IMR-90 (cell line): Measurements from ENCODE around the gene CUL4A. TPM values are rescaled to one million over a fixed set of nuclear protein-coding genes. Genes with fewer than 3 reads are reported as not detected.

Source experiments
- ATAC-seq: fragments of 200-7000 bp; cut with Tn5 transposase; 2 replicates; pipeline ENCODE4 v1.9.1; 2020; ENCODE audit warnings: low read depth, mild to moderate bottlenecking, moderate library complexity
- BruUV-seq: library from RNA; stranded (reverse); fragments of 400-500 nt; replicated peaks from 2 replicates; lab custom pipeline; 2021; lab: Mats Ljungman, UMichigan
- CTCF ChIA-PET: fragments of 300-600 bp; formaldehyde crosslinking; extraction: SDS; loops from one replicate; lab custom pipeline; 2021; ENCODE audit warnings: antibody characterized with exemption; lab: Yijun Ruan, JAX
- POLR2A ChIA-PET: fragments of 300-600 bp; sonication (Branson Sonifier 250); formaldehyde crosslinking; loops from one replicate; lab custom pipeline; 2022; ENCODE audit warnings: antibody characterized with exemption; ENCODE audit not compliant: unreplicated experiment; lab: Charles Lee
- DNase-seq: peaks from one replicate; pipeline ENCODE4 v3.0.0; 2013
- H2AFZ ChIP-seq: replicated peaks from 2 replicates; pipeline ENCODE3; 2013; ENCODE audit warnings: low read length, mild to moderate bottlenecking; ENCODE audit not compliant: poor library complexity
- H2AK5ac ChIP-seq: 2 replicates; pipeline ENCODE4 v1.6.1; 2013; ENCODE audit warnings: low read depth, low read length, inconsistent platforms
- H2AK9ac ChIP-seq: replicated peaks from 2 replicates; pipeline ENCODE3; 2013; ENCODE audit warnings: mild to moderate bottlenecking, low read depth, low read length, moderate library complexity; ENCODE audit not compliant: poor library complexity
- H2BK120ac ChIP-seq: 2 replicates; pipeline ENCODE4 v1.6.1; 2013; ENCODE audit warnings: low read depth, low read length, inconsistent platforms
- H2BK15ac ChIP-seq: 3 replicates; pipeline ENCODE4 v1.6.1; 2013; ENCODE audit warnings: low read depth, low read length, inconsistent platforms
- H2BK20ac ChIP-seq: 2 replicates; pipeline ENCODE4 v1.6.1; 2013; ENCODE audit warnings: low read depth, mild to moderate bottlenecking, inconsistent platforms, low read length, moderate library complexity
- H2BK5ac ChIP-seq: 2 replicates; pipeline ENCODE4 v1.6.1; 2013; ENCODE audit warnings: mild to moderate bottlenecking, low read depth, low read length, inconsistent platforms; ENCODE audit not compliant: poor library complexity, severe bottlenecking
- H3K14ac ChIP-seq: replicated peaks from 2 replicates; pipeline ENCODE4 v1.6.1; 2013; ENCODE audit warnings: low read depth, low read length, inconsistent platforms
- H3K18ac ChIP-seq: 2 replicates; pipeline ENCODE4 v1.6.1; 2013; ENCODE audit warnings: low read depth, low read length, control low read depth
- H3K23ac ChIP-seq: 2 replicates; pipeline ENCODE4 v1.6.1; 2013; ENCODE audit warnings: low read depth, low read length, inconsistent platforms
- H3K27ac ChIP-seq: 2 replicates; pipeline ENCODE4 v1.5.1; 2013; ENCODE audit warnings: mild to moderate bottlenecking, control low read depth, low read length; ENCODE audit not compliant: insufficient read depth
- H3K27me3 ChIP-seq: 2 replicates; pipeline ENCODE4 v1.6.1; 2013; ENCODE audit warnings: low read length; ENCODE audit not compliant: control insufficient read depth, insufficient read depth
- H3K36me3 ChIP-seq: 2 replicates; pipeline ENCODE4 v1.6.1; 2013; ENCODE audit warnings: low read length, mixed read lengths; ENCODE audit not compliant: control insufficient read depth, insufficient read depth
- H3K4ac ChIP-seq: 2 replicates; pipeline ENCODE4 v1.6.1; 2013; ENCODE audit warnings: low read depth, low read length, inconsistent platforms
- H3K4me1 ChIP-seq: 2 replicates; pipeline ENCODE4 v1.6.1; 2013; ENCODE audit warnings: low read length, mixed read lengths; ENCODE audit not compliant: control insufficient read depth, insufficient read depth
- H3K4me2 ChIP-seq: 2 replicates; pipeline ENCODE4 v1.6.1; 2013; ENCODE audit warnings: low read depth, mild to moderate bottlenecking, control low read depth, low read length, moderate library complexity
- H3K4me3 ChIP-seq: 2 replicates; pipeline ENCODE4 v1.5.1; 2013; ENCODE audit warnings: low read depth, mild to moderate bottlenecking, control low read depth, low read length, moderate library complexity; ENCODE audit not compliant: insufficient read depth
- H3K56ac ChIP-seq: 2 replicates; pipeline ENCODE4 v1.6.1; 2013; ENCODE audit warnings: low read length, inconsistent platforms; ENCODE audit not compliant: insufficient read depth; ENCODE audit errors: extremely low read depth
- H3K79me1 ChIP-seq, 2 experiments: 2 replicates each; pipeline ENCODE4 v1.6.1; 2013; ENCODE audit warnings: low read length in 2 of 2, inconsistent platforms in 1 of 2, low read depth in 1 of 2
- H3K9ac ChIP-seq: 2 replicates; pipeline ENCODE4 v1.6.1; 2013; ENCODE audit warnings: low read depth, low read length, control low read depth
- H3K9me1 ChIP-seq: 2 replicates; pipeline ENCODE4 v1.6.1; 2013; ENCODE audit warnings: low read length, inconsistent platforms; ENCODE audit not compliant: insufficient read depth
- H3K9me3 ChIP-seq: 2 replicates; pipeline ENCODE4 v1.6.1; 2013; ENCODE audit warnings: low read length; ENCODE audit not compliant: control insufficient read depth, insufficient read depth
- H4K20me1 ChIP-seq: 2 replicates; pipeline ENCODE4 v1.6.1; 2013; ENCODE audit warnings: low read length, inconsistent platforms; ENCODE audit not compliant: insufficient read depth
- H4K5ac ChIP-seq: 2 replicates; pipeline ENCODE4 v1.6.1; 2013; ENCODE audit warnings: mild to moderate bottlenecking, low read depth, low read length, control low read depth
- H4K8ac ChIP-seq, 2 experiments: 2 replicates each; pipeline ENCODE4 v1.6.1; 2013; ENCODE audit warnings: low read depth in 2 of 2, low read length in 2 of 2, control low read depth in 1 of 2, inconsistent platforms in 1 of 2
- H4K91ac ChIP-seq: 2 replicates; pipeline ENCODE4 v1.6.1; 2013; ENCODE audit warnings: low read depth, low read length, inconsistent platforms; ENCODE audit not compliant: insufficient read depth
- BHLHE40 ChIP-seq: fragments of 150-350 bp; IDR thresholded peaks from 2 replicates; pipeline ENCODE4 v1.6.1; 2016; ENCODE audit warnings: mild to moderate bottlenecking, low read depth, low read length
- CEBPB ChIP-seq: IDR thresholded peaks from 2 replicates; pipeline ENCODE4 v1.6.1; 2012; ENCODE audit warnings: low read depth, low read length, improper control_type of control experiment
- CHD1 ChIP-seq: IDR thresholded peaks from 2 replicates; pipeline ENCODE4 v1.6.1; 2012; ENCODE audit warnings: low read depth, low read length, improper control_type of control experiment
- CTCF ChIP-seq: conservative IDR thresholded peaks from 2 replicates; pipeline ENCODE4 v1.5.1; 2012; ENCODE audit warnings: mild to moderate bottlenecking, low read depth, low read length, improper control_type of control experiment
- FOS ChIP-seq: fragments of 150-350 bp; IDR thresholded peaks from 2 replicates; pipeline ENCODE4 v1.6.1; 2016; ENCODE audit warnings: low read depth, low read length
- MAFK ChIP-seq: IDR thresholded peaks from 2 replicates; pipeline ENCODE4 v1.6.1; 2012; ENCODE audit warnings: low read depth, low read length, improper control_type of control experiment
- MAZ ChIP-seq: IDR thresholded peaks from 2 replicates; pipeline ENCODE4 v1.6.1; 2012; ENCODE audit warnings: low read depth, mild to moderate bottlenecking, low read length, improper control_type of control experiment, moderate library complexity, borderline replicate concordance
- MXI1 ChIP-seq: IDR thresholded peaks from 2 replicates; pipeline ENCODE4 v1.6.1; 2012; ENCODE audit warnings: low read depth, mild to moderate bottlenecking, low read length, moderate library complexity, borderline replicate concordance
- NFE2L2 ChIP-seq: fragments of 150-350 bp; IDR thresholded peaks from 2 replicates; pipeline ENCODE4 v1.6.1; 2016; ENCODE audit warnings: low read depth, mild to moderate bottlenecking, low read length
- POLR2A ChIP-seq: IDR thresholded peaks from 2 replicates; pipeline ENCODE4 v1.6.1; 2012; ENCODE audit warnings: mild to moderate bottlenecking, low read depth, low read length
- RAD21 ChIP-seq: IDR thresholded peaks from 2 replicates; pipeline ENCODE4 v1.6.1; 2012; ENCODE audit warnings: low read length, improper control_type of control experiment
- RCOR1 ChIP-seq: IDR thresholded peaks from 2 replicates; pipeline ENCODE4 v1.6.1; 2012; ENCODE audit warnings: mild to moderate bottlenecking, low read length, improper control_type of control experiment; ENCODE audit not compliant: insufficient replicate concordance
- RFX5 ChIP-seq: IDR thresholded peaks from 2 replicates; pipeline ENCODE4 v1.8.0; 2012; ENCODE audit warnings: low read depth, mild to moderate bottlenecking, low read length, moderate library complexity
- SMC3 ChIP-seq: fragments of 150-350 bp; IDR thresholded peaks from 2 replicates; pipeline ENCODE4 v1.6.1; 2016; ENCODE audit warnings: low read depth, mild to moderate bottlenecking, antibody characterized with exemption, low read length, moderate library complexity
- USF2 ChIP-seq: fragments of 150-350 bp; IDR thresholded peaks from 2 replicates; pipeline ENCODE4 v1.6.1; 2017; ENCODE audit warnings: mild to moderate bottlenecking, antibody characterized with exemption, low read length, low read depth
- WGBS, 2 experiments: methylation state at CpG; one replicate each; pipeline versions ENCODE4 v1.1.5 to v1.1.7; 2013; ENCODE audit warnings: missing lambda C conversion rate in 2 of 2; ENCODE audit not compliant: insufficient read length in 1 of 2; ENCODE audit errors: extremely low coverage in 2 of 2; 5-methylcytosine and 5-hydroxymethylcytosine counted together
- dilution Hi-C: fragments of 300-500 bp; cut with HindIII; formaldehyde crosslinking; loops from one replicate; pipeline ENCODE4 v1.14.3; 2018; ENCODE audit warnings: low sequenced_read_pairs; ENCODE audit not compliant: unreplicated experiment
- in situ Hi-C: fragments of 300-500 bp; cut with MboI; formaldehyde crosslinking; loops from 3 replicates; pipeline ENCODE4 v1.14.3; 2019; ENCODE audit warnings: low sequenced_read_pairs, inconsistent platforms, mixed read lengths
- intact Hi-C: fragments of 100-400 bp; cut with micrococcal nuclease; formaldehyde crosslinking; loops from 2 replicates; pipeline ENCODE4 v1.10.0; 2022
- polyA plus RNA-seq, 3 experiments: library from polyadenylated mRNA; depleted of rRNA; stranded (reverse); fragments of >200 nt; gene quantifications; 2 replicates each; pipeline ENCODE4 v1.2.3, GENCODE V29; 2012; ENCODE audit warnings: low replicate concordance in 1 of 3
- total RNA-seq: library from RNA; depleted of rRNA; stranded (reverse); fragments of >200 nt; gene quantifications from 2 replicates; pipeline ENCODE4 v1.2.3, GENCODE V29; 2012
- TF ChIP-seq, protein P1 (sequence below): fragments of 150-350 bp; IDR thresholded peaks from 2 replicates; pipeline ENCODE4 v1.6.1; 2016; ENCODE audit warnings: low read depth, mild to moderate bottlenecking, low read length, moderate library complexity, borderline replicate concordance

The CUL4A gene
- total and polyA plus RNA-seq, 2 of the 4 experiments (the other 2 are of a cell fraction): 86.0 to 146 TPM

DNA sequence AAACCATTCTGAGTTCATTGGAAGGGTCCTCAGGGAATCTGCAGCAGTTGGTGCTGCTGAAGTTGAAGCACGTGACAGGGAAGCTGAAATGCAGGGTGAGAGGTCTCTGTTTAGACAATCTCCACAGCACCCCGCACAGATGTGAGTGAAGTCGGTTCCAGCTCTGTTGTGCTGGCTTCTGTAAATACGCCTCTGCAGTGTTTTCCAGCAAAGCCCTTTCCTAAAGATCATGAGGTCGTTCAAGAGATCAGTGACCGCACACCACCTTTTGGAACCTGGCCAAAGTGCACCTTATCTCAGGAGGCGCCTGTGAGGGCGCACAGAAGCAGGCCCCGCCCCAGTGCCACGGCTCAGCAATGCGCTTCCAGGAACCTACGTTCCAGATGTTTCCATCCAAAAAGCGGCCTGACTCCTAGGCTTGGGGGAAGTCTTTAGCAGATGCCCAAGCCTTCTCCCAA, 10.8 kb downstream of the CUL4A start:
- no peaks in the 10 kb centered on the region for H3K9me3 ChIP-seq
- no peak overlapping the region for H4K91ac ChIP-seq
- peaks cover 91% of the 10 kb centered on the region for H4K20me1 ChIP-seq
- no peak overlapping the region for H2AK5ac ChIP-seq
- H4K8ac ChIP-seq: peak overlapping the region in 1 of 2 experiments; percentile 28; a peak in 1 of 4 replicates
- ATAC-seq (no peak), DNase-seq (no peak)
- no TSS peak for BruUV-seq
- H2BK120ac ChIP-seq: no peak overlapping the region
- peak overlapping the region; percentile 38; the same call in 1 of the 2 replicates for H3K23ac ChIP-seq
- no peak overlapping the region for H3K9ac ChIP-seq
- H4K5ac ChIP-seq: no peak overlapping the region
- no peak overlapping the region for H3K18ac ChIP-seq
- H3K4ac ChIP-seq: no peak overlapping the region
- no peak overlapping the region for H2BK5ac ChIP-seq
- H3K56ac ChIP-seq: no peak overlapping the region
- H3K79me1 ChIP-seq: peaks cover 27 to 80% of the 10 kb centered on the region in 2 experiments
- no peak overlapping the region for H3K27ac ChIP-seq
- H3K14ac ChIP-seq: no peak overlapping the region
- H3K9me1 ChIP-seq: peaks cover 53% of the 10 kb centered on the region
- TF ChIP-seq CEBPB: no peak
- no peak for TF ChIP-seq MAZ
- TF ChIP-seq RFX5: no peak
- TF ChIP-seq, protein P1, sequence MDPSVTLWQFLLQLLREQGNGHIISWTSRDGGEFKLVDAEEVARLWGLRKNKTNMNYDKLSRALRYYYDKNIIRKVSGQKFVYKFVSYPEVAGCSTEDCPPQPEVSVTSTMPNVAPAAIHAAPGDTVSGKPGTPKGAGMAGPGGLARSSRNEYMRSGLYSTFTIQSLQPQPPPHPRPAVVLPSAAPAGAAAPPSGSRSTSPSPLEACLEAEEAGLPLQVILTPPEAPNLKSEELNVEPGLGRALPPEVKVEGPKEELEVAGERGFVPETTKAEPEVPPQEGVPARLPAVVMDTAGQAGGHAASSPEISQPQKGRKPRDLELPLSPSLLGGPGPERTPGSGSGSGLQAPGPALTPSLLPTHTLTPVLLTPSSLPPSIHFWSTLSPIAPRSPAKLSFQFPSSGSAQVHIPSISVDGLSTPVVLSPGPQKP: no peak
- no peak for TF ChIP-seq BHLHE40
- TF ChIP-seq POLR2A: no peak
- TF ChIP-seq USF2: no peak
- no peak for TF ChIP-seq CHD1
- no peak for TF ChIP-seq RAD21
- no peak for TF ChIP-seq NFE2L2
- TF ChIP-seq MAFK: no peak
- no peak for TF ChIP-seq CTCF
- TF ChIP-seq FOS: no peak
- TF ChIP-seq RCOR1: no peak
- no peak for TF ChIP-seq SMC3
- no peak for TF ChIP-seq MXI1
- 87% methylated on average over 13 of the region's 13 CpGs; no CpG with 5 or more reads in 1 of the 2 experiments for WGBS, 2 experiments
- ChIA-PET POLR2A (no interaction called here), CTCF (no interaction called here)
- H3K4me2 ChIP-seq: no peak overlapping the region
- peaks cover 48% of the 10 kb centered on the region for H3K36me3 ChIP-seq
- H3K27me3 ChIP-seq: no peaks in the 10 kb centered on the region
- H2BK15ac ChIP-seq: no peak overlapping the region
- H2AK9ac ChIP-seq: no peak overlapping the region
- no peak overlapping the region for H3K4me3 ChIP-seq
- intact Hi-C loops: no loop called here
- in situ Hi-C loops: no loop called here
- H3K4me1 ChIP-seq: peaks cover 21% of the 10 kb centered on the region
- H2AFZ ChIP-seq: no peak overlapping the region
- H2BK20ac ChIP-seq: no peak overlapping the region
- dilution Hi-C loops: no loop called here
